Measurements from ENCODE around the gene SLC6A3.

DNA sequence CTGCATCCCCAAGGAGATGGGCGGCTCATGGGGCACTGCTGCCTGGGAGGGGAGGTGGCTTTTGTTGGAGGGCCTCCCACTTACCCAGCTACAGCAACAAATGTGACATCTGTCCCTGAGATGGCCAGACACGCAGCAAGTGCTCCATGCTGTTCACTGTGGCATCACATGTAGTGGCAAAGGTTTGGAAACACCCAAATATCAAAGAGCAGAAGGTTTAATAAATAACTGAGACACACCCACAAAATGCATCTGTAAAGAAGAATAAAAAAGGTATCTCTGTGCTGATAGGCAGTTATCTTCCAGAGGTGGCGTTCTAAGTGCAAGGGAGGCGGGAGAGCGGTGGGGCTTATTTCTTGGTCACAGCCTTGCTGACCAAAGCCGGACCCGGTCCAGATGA is 77.0 kb downstream of the SLC6A3 start:
- TF ChIP-seq POLR2A (IDR thresholded peaks at IDR 0.05; ENCODE audit: extremely low read depth, insufficient read length) (no peak), MYC (IDR thresholded peaks at IDR 0.05; ENCODE audit: low read depth, low read length) (no peak)
- TF ChIP-seq, protein P1, sequence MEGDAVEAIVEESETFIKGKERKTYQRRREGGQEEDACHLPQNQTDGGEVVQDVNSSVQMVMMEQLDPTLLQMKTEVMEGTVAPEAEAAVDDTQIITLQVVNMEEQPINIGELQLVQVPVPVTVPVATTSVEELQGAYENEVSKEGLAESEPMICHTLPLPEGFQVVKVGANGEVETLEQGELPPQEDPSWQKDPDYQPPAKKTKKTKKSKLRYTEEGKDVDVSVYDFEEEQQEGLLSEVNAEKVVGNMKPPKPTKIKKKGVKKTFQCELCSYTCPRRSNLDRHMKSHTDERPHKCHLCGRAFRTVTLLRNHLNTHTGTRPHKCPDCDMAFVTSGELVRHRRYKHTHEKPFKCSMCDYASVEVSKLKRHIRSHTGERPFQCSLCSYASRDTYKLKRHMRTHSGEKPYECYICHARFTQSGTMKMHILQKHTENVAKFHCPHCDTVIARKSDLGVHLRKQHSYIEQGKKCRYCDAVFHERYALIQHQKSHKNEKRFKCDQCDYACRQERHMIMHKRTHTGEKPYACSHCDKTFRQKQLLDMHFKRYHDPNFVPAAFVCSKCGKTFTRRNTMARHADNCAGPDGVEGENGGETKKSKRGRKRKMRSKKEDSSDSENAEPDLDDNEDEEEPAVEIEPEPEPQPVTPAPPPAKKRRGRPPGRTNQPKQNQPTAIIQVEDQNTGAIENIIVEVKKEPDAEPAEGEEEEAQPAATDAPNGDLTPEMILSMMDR (IDR thresholded peaks at IDR 0.05; ENCODE audit: low read depth, low read length), result no peak
- TF ChIP-seq, protein P2, sequence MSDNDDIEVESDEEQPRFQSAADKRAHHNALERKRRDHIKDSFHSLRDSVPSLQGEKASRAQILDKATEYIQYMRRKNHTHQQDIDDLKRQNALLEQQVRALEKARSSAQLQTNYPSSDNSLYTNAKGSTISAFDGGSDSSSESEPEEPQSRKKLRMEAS (IDR thresholded peaks at IDR 0.05; ENCODE audit: low read depth, low read length), result no peak
